GOT3 (cell line): ENCODE data around the gene SLCO2B1.

Source experiments
- DNase-seq: peaks from one replicate; lab custom pipeline; 2025; ENCODE audit warnings: mixed read lengths; lab: John Stamatoyannopoulos, UW

SLCO2B1 gene

DNA sequence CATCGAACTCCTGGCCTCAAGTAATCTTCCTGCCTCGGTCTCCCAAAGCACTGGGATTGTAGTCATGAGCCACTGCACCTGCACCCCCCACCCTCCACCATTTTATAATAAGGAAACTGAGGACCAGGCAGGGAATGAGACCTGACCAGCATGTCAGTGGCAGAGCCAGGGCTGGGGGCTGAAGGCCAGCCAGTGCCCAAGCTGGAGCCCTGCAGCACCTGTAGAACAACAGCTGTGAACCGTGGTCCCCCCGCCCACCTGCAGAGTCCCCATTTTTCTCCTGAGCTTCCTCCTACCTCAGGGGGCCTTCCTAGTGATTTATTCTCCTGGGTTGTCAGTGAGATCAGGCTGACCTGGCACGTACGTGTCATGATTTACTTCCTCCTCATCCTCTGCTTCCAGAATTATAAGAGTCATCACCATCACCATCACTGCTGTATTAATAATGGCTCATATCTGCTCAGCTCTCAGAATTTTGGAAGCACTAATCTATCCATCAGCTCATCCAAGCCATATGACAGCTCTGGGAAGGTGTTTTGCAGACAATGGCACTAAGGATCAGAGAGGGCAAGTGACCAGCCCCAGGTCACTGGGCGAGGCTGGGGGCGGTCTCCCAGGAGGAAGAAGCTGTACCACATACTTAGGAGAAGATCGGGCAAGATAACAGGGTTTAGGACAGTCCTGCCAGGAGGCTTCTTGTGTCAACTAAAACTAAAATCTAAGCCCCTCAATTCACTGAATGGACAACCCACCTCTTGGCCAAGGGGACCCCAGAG lies 5.5 kb upstream of the SLCO2B1 start:
- no peak for DNase-seq

DNA sequence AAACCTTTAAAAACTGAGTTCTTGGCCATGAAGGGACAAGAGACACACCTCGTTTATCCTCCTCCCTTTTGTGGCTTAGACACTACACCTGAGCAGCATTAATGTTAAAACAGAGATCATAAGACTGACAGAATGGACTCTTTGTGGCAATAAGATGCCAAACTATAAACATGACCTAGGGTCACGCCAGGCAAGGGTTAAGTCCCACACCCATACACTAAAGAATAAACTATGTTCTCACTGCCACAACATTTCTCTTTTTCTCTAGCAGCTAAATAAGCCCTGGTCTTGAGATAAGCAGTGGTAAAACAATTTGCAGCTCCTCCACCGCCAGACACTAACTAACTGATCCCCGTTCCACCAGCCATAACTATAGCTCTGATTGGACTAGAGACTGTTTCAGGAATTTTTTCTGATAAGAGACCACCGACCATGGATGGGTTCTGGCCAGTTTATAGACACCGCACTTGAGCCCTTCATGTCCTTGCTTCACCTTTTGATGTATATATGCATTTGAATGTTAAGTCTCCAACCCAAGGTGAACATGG lies 4.9 kb upstream of the SLCO2B1 start:
- DNase-seq, result no peak

DNA sequence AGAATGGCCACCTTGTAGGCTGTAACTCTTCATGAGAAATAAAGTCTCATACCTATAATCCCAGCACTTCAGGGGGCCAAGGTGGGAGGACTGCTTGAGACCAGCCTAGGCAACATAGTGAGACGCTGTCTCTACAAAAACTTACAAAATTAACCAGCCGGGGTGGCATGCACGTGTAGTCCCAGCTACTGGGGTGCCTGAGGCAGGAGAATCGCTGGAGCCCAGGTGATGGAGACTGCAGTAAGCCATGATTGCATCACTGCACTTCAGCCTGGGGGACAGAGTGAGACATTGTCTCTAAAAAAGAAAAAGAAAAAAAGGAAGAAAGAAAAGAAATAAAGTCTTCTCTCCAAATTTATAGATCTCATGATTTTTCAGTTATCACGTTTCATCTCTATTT lies 4.2 kb upstream of the SLCO2B1 start:
- no peak for DNase-seq

DNA sequence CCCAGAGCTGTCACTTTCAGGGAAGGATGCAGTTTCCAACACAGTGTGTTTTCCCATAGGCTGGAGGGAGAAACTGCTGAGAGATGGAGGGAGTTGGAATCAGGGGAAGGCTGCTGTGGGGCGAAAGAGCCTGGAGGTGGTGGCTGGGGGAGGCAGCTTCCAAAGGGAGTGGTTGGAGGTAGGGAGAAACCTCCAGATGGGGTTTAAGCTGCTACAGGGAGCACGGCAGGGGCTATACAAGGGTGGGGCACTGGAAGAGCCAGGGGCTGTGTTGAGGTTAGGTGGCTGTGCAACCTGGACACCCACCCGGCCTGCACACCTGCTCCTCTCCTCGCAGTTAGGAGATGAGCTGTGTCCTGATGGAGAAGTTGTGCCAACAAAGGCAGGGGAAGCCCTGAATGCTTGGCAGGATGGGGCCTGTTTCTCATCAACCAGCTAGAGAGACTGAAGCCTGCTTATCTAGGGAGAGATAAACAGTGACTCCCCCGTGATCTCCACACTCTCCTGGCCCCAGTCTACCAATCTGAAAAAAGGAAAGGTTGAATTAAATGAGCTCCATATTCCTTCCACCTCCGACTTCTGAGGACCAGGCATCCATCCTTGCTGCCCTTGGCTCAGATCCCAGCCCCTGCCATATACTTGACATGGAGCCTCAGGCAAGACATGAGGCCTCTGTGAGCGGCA lies 3.6 kb upstream of the SLCO2B1 start:
- DNase-seq, result no peak

DNA sequence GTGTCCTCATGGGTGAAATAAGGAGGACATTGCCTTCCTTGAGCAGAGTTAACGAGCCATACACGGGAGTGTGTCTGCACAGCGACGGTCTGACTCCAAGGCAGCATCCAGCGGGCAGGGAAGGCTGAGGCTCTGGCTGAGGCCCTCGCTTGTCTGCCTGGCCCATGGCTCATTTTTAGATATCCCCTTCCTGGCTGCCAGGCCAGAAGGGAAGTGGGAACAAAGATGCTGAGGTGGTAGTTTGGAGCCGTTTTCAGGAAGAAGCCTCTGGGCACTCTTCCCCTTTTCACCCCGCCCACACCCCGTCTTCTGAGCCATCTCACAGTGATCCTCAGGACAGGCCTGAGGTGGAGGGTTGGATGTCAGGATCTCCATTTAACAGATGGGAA lies 3.0 kb upstream of the SLCO2B1 start:
- no peak for DNase-seq

DNA sequence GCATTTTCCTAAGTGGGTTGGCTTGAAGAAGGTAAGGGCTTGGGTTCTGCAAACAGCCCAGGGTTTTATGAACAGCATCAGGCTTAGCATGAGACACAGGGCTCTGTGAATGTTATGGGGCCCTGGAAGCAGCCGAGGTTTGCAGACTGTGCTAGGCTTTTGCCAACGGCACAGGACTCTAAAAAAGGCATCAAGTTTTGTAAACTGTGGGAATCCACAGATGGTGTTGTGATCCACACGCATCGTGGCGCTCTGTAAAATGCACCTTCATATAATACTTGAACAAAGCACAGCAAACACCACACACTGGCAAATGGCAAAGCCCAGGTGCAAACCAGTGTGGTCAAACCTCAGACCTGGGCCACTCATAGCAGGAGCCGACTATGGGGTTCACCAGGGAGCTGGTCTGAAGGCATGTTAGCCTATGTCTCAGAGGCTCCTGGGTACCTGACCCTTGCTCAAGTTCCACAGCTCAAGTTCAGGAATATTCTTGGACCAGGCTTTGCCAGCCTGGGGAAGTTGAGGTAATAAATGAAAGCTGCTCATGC lies 2.4 kb upstream of the SLCO2B1 start:
- no peak for DNase-seq

DNA sequence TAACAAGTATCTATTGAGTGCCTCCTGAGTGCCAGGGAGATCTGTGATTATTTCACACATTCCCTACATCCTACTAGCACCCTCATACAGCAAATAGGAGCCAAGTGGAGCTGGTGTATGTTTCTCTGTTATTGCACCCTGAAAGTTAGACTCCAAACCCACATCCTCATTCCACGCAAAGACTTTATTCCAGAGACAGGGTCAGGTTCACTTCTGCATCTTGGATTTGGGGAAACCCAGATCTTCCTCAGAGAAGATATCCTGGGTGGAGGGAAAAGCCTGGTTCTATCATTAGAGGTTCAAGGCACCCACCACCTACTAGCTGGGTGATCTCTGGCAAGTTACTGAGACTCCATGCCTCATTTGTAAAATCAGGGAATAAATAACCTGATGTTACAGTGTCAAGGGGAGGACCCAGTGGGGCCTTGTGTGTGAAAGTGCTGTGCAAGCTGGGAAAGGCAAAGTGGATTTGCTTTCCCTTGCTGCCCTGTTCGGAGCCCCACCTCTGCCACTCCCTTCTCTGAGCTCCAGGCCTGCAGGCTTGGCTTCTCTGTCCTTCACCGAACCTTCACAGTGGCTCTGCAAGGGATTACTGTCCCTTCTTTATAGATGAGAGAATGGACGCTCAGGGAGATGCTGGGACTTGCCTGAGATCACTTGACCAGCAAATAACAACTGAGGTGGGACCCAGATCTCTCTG lies 991 bp upstream of the SLCO2B1 start:
- DNase-seq, result no peak

DNA sequence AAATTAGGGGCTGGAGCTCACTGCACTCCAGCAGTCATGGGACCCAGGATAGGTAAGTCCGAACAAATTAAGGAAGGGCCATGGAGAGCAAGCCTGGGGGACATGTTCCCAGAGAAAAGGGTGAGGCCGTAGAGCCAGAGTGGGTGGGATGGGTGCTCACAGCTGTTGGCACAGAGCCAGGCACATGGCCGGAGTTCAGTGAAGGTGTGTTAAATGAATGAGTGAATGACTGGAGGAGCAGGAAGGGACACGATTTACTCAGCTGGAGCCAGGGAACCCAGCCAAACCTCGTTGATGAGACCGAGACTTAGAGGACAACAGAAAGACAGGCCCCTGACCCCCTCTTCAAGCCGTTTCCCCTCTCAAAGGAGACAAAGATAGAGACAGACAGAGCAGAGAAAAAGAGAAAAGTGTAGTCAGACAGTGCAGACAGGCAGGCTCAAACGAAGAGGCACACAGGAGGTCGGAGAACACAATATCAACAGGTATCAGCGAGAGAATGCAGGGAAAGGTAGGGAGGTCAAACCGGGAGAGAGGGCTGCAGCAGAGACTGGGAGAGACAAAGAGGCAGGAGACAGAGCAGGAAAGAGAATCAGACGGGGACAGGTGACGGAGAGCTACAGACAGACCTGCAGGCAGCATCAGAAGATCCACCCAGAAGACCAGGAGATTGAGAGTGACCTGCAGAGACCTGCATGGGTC lies 590 bp downstream of the SLCO2B1 start:
- DNase-seq, result no peak

DNA sequence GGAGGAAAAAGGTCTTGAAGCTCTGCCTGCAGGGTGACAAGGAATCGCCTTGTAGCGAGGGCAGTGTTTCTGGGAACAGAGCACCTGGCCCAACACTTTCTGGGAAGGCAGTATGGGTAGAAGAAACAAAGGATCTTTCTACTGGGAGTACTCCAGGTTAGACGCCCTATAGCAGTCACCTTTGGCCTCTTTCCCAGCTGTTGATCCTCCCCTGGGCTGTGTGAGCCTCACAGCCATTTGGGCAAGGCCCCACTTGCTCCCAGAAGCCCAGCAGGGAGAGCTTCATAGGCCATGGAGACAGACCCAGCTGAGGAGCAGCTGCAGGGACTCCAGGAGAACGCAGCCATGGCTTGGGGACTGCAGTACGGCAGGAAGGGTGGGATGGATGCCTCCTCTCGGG lies 1.2 kb downstream of the SLCO2B1 start:
- DNase-seq, result no peak

DNA sequence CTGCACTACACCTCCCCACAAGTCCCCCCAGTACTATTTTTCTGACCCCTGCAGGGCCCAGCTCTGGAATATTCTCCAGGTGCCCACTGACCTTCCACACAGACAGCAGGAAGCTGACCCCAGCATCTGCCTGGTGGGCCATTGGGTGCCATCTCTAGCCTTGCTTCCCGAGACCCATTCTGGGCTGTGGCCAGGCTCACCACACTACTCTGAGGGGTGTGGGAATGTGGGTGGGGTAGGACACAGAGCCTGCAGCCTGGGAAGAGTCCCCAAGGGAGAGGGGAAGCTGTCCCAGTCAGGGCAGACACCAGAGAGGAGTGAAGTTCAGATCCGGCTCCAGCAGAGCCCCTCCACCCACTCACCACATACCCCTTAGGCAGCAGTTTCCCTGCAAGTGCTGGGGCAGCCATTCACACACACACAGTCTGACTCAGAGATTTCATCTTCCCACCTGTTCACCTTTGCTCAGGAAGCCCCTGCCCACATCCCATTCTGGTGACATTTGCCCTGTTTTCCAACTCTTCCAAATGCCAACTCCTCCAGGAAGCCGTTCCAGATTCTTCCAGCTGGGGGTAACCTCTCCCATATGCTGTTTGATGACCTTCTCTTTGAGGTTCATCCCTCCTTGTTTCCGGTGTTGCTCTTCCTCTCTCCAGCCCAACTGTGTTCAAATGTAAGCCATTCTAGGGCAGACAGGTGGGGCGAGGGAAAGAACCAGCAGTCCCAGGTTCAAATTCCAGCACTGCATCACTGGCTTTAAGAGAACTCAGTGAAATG lies 1.9 kb downstream of the SLCO2B1 start:
- DNase-seq, result no peak

DNA sequence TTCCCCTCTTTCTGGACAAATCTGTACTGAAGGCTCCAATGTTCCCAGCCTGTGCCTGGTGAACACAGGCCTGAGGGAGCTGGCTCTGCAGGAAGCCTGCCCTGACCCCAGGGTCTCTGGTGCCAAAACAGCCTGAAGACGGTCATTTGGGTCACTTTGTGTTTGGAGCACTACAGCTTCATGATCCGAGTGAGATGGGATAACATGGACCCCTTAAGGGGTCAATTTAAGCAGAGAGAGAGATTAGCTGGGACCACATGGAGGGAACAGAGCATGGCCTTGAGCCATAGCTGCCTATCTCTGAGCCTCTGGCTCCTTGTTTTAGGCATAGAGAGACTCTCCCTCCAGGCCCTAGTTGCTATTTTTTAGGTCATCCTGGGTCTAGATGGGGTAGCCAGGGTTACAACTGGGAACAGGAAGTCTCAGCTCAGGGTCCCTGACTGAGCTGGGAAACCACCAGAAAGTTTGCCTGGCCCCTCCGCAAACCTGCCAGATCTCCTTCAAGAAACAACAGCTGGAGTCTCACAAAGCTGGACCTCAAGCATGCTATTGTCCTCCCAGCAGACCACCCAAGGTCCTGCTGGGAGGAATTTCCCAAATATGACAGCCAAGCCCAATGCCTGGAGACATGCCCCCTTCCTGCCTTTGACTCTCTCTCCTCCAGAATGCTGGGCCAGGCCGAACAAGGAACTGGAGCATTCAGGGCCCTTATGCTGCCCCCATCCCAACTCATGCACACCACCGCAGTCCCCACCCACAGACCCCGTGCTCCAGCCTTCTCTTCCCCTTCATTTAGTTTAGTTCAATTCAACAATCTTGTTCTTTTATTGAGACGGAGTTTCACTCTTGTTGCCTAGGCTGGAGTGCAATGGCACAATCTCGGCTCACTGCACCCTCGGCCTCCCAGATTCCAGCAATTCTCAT lies 4.0 kb downstream of the SLCO2B1 start:
- DNase-seq, result no peak

DNA sequence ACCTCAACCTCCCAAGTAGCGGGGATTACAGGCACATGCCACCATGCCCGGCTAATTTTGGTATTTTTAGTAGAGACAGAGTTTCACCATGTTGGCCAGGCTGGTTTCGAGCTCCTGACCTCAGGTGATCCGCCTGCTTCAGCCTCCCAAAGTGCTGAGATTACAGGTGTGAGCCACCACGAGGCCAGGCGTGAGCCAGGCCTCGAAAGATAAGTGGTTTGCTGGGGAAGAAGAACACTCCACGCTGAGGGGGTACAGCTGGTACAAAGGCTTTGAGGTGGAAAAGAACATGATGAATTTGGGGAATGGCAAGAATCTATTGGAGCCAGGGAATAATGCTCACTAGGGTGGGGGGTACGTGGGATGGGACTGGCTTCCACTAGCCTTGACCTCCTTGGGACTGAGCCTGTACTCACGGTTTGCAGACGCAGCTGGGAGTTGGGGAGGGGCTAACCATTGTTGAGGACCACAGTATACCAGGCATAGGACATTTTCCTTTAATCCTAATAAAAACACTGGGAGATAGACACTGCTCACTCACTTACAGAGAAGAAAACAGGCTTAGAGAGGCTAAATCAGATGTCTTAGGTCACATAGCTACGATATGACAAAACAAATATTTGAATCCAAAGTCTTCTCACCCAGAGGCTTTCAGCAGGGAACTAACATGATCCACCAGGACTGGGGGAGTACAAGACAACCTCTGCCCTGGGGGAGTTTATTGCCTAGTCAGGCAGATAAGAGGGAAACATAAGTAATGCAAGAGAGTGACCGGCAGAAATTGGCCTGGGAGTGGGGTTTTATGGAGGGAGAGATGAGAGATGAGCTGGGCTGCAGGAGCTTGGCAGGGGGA lies 4.9 kb downstream of the SLCO2B1 start:
- no peak for DNase-seq

DNA sequence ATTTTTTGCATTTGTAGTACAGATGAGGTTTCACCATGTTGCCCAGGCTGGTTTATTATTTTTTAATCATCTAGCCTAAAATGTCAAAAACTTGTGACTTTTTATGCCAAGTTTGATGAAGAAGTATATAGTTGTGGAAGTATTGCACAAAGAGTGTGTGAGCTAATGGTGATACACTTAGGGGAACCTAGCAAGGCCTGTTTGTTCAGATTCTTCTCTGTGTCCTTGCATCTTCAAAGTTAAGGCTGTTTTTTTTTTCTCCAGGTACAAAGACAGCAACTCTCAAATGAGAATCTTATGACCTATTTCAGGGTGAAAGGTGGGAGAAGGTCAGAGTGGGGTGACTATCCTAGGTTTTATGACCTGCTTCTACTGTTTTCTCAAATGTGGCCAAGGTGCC lies 7.3 kb downstream of the SLCO2B1 start:
- no peak for DNase-seq

DNA sequence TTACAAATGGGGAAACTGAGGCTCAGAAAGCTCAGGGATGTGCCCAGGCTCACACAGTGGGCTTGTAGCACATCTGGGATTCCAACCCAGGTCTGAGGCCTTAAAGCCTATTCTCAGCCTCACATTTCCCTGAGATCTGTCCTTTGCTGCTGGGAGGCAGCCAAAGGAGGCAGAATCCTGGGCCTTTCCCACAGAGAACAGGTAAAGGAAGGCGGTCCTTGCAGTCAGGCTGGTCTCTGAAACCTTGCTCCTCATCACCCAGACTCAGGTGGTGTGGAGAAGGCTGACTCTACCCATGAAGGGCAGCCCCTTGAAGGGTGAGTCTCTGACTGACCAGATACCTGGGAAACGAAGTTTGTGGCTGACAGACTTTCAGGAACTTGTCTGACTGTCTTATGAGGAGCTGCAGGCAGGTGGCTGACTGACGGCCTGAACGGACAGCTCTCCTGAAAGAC lies 7.8 kb downstream of the SLCO2B1 start:
- DNase-seq, result no peak

DNA sequence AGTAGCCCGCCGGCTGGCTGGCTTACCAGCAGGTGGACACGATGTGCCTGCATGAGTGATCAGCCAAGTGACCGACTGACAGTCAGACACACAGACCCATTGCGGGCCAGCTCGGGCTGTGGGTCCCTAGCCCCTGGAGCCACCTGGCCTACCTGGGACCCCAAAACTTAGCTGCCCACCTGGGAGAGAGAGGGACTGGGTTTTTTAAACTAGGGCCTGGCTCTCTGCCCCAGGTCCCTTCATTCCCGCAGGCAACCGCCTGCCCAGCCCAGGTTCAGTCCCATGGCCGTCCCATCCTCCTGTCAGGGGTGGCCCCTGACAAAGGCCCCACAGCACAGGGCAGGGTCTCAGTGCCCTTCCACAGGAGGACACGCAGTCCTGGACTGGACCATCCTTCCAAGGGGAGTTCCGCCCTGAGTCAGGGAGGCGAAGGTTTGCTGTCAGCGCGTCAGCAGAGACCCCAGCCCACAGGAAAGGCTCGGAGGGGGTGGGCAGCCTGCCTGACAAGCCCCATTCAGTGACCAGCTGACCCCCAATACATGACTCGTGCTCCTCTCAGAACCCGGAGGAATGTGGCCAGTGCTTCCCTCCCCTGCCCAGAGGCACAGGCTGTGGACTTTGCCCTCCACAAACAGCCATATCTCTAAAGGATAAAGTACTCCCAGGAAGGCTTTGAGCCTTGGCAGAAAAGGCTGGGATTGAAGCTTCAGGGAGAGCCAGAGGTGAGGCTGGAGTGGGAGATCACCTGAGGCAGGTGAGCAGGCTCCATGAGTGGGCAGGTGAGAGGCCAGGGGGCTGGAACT lies 8.4 kb downstream of the SLCO2B1 start:
- no peak for DNase-seq

DNA sequence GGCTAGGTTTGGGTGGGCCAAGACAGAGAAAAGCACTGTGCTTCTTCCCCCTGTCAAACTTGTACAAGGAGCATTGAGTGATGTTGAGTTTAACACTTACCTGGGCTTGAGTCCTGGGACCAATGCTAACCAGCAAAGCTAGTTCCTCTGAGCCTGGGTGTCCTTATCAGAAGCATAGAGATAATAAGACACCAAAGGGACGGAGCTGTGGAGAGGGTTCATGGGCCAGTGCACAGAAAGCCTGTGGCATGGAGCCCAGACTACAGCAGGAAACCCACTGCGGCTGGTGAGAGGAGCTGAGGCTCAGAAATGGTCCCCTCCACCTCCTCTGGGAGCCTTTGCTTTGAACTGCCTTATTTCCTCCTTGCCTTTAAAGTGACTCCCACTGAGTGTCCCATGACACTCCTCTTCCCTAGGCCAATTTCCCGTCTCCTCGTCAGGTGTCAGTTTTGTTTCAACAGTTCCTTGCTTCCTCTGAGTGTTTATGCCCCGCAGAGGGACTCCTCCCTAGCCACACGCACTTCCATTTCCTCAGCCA lies 9.4 kb downstream of the SLCO2B1 start:
- no peak for DNase-seq

DNA sequence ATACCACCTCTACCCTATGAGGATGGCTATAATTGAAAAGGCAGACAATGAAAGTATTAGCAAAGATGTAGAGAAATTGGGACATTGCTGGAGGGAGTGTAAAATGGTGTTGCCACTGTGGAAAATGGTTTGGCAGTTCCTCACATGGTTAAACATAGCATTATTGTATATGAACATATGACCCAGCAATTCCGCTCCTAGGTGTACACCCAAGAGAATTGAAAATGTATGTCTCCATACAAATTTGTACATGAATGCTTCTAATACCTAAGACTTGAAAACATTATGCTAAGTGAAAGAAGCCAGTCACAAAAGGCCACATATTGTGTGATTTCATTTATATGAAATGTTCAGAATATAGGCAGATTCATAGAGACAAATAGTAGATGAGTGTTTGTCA lies 10.0 kb downstream of the SLCO2B1 start:
- DNase-seq, result no peak
